GM10266 (cell line): Measurements from ENCODE around the gene DLG5.

Experiments used
- DNase-seq: peaks from one replicate; pipeline ENCODE4 v3.0.0; 2012; ENCODE audit errors: extremely low spot score
- TF ChIP-seq, protein P1 (sequence below): IDR thresholded peaks from 2 replicates; pipeline ENCODE4 v1.5.1; 2012; ENCODE audit warnings: mild to moderate bottlenecking, low read depth; ENCODE audit not compliant: control insufficient read depth, insufficient read depth; ENCODE audit errors: missing control alignments

The DLG5 gene

DNA sequence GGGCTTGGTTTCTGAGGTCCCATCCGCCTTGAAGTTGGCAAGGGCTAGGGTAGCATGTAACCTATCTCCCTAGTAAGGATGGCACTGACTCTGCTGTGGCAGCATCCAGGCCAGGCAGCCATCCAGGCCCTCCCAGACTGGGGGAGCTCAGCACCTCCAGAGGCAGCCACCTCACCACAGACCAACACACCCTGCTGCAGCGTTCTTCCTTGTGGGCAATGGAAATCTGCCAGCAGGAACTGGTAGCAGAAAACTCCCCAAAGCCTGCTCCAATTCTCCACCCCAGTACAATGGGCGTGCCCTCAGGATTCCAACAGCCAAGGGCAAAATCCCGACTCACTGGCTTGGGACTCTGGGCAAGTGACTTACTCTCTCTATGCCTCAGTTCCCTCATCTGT is 27.5 kb downstream of the DLG5 start:
- DNase-seq: no peak

DNA sequence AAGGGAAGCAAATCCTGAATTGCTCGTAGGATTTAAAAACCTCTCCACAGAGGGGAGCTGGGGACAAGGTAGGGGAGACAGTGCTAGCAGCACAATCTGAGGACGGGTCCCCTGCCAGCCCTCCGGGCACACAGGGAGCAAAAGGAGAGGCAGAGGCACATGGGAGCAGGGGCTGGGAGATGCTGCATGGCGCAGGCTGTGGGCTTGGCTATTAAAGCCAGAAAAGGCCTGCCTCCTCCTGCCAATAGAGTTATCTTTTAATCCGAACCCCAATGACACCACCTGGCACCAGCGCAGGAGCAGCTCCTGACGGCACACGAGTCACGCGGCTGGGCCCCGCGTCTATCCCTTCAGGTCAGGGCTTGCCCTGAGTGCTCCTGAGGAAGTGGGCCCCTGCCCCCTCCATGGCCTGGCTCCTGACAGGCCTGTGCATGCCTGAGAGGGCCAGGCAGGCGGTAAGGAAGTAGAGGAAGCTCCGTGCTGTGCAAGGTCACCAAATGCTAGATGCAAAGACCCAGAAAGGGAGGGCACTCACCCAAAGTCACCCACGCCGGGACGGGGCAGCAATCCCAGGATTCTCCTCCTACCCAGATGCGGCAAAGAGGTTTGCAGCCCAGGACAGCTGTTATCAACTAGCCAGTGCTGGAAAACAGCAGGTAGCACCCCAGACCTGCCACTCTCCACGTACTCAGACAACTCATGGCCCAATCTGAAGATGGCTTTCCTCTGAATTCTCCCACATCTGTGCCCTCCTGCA is 28.1 kb downstream of the DLG5 start:
- TF ChIP-seq, protein P1, sequence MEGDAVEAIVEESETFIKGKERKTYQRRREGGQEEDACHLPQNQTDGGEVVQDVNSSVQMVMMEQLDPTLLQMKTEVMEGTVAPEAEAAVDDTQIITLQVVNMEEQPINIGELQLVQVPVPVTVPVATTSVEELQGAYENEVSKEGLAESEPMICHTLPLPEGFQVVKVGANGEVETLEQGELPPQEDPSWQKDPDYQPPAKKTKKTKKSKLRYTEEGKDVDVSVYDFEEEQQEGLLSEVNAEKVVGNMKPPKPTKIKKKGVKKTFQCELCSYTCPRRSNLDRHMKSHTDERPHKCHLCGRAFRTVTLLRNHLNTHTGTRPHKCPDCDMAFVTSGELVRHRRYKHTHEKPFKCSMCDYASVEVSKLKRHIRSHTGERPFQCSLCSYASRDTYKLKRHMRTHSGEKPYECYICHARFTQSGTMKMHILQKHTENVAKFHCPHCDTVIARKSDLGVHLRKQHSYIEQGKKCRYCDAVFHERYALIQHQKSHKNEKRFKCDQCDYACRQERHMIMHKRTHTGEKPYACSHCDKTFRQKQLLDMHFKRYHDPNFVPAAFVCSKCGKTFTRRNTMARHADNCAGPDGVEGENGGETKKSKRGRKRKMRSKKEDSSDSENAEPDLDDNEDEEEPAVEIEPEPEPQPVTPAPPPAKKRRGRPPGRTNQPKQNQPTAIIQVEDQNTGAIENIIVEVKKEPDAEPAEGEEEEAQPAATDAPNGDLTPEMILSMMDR: no peak
- DNase-seq: no peak

More for the DNA sequence above, 27.5 kb downstream of the DLG5 start:
- TF ChIP-seq, protein P1: no peak

DNA sequence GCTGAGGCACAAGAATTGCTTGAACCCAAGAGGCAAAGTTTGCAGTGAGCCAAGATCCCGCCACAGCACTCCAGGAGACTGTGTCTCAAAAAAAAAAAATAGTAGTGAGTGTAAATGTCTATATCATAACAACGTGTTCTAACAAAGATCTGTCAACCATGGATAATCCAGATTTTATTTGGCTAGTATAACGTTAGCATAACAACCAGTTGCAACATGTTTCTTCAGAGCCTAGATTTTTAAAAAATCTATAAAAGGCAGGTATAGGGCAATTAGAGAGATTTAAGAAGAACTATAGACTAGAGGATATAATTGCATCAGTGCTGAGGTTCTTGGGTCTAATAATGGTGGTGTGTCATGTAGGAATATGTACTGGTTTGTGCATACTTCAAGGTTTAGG is 30.5 kb downstream of the DLG5 start:
- TF ChIP-seq, protein P1: no peak
- no peak for DNase-seq

DNA sequence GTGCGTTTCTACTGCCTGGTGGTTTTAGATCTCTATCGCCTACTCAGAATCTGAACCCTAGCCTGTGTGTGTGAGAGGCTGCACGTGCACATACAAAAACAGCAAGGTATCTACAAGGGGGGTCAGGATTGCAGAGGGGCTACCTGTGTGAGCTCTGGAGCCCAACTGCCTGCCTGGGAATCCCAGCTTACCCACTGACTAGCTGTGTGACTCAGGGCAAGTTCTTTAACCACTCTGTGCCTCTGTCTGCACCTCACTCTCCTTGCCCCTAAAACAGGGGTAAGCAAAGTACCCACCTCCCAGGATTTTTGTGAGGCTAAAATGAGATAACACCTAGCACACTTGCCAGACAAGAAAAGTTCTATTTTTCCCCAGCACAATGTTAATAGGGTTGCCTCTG is 32.5 kb downstream of the DLG5 start:
- TF ChIP-seq, protein P1: no peak

DNA sequence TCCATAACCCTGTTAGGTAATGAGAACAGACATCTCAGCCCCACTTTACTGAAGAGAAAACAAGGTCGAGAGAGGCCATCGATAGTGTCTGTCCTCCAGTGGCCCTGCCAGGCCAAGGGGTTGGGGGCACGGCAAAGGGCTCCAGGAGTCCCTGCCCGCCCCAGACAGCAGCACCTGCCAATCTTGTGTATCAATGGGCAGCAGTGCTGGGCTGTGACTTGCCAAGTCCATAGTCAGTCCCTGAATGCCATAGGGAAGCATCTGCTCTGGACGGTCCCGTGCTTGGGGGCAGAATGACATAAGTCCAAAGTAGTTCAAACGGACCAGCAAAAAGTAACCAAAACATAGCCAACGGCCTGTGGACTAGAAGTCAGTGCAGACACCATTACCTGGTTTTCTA is 33.2 kb downstream of the DLG5 start:
- TF ChIP-seq, protein P1: no peak

More for the DNA sequence above, 32.5 kb downstream of the DLG5 start:
- no peak for DNase-seq

DNA sequence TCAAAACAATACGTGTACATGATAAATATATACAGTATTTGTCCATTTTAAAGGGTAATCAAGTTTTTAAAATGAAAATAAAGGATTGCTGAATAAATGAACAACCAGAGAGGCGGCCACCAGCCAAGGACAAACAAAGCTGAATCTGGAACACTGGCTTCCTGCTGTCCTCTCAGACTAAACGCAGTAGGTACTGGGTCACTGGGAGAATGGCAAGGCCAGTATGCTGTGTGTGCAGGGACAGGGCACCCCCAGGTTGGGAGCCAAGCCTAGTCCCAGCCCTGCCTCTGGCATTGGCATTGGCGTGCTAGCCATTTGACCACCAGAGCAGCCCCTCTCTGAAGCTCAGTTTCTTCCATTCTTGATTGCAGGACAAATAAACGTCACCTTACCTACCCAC is 33.8 kb downstream of the DLG5 start:
- DNase-seq: no peak
- TF ChIP-seq, protein P1: no peak

More for the DNA sequence above, 33.2 kb downstream of the DLG5 start:
- DNase-seq: no peak

DNA sequence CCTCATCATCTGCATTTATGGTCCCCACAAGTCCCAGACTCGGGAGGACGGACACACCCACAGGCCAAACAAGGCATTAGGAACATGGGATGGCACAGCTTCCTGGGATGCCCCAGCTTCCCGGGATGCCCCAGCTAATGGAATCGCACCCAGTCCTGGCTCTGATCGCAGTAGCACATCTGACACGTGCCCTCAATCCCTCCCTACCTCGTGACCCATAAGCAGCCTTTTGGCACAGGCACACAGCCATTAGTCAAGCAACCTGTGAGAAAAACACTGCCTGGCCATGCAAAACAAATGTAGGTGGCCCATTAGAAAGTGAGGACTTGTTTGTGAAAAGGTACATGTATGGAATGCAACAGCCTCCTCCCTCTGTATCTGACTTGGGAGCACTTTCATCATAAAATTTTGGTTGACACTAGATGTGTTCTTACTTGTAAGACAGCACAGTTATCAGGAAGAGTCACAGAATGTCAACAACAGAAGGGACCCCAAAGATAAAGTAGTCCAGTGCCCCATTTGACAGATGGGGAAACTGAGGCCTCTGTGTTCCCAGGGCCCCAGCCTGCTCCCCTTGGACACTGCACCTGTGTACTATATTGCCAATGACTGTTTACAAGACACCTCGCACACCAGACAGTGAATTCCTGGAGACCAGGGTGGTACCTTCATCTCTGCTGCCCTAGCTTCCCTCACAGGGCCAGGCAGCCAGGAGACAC is 34.4 kb downstream of the DLG5 start:
- DNase-seq: no peak
- TF ChIP-seq, protein P1: no peak
